ENCODE data around the gene TNNI2.

TNNI2 gene

GRCh38 chr11:1834779-1835670, 3.8 kb upstream of the TNNI2 start, which contains the start of gene SYT8:
TSS of gene SYT8 (plus strand) at chr11:1834990. CDS start at chr11:1835106, 116 bp downstream.
- no peak for DNase-seq

DNA sequence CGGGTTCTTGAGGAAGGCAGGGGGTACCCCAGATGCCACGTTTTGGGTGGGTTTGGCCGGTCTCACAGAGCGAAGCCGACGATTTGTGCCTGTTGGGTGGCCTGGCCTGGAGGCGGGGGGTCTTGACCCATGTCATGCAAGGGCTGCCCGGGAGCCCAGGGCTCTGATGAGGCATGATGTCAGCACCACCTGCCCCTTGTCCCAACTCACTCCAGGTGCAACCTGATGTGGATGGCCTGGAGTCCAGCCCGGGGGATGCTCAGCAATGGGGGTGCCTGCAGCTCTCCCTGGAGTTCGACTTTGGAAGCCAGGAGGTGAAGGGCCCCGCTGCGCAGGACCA, 3.1 kb upstream of the TNNI2 start:
- DNase-seq, result no peak

- no peak for DNase-seq
Observed at GRCh38 chr11:1836011-1836945, 2.5 kb upstream of the TNNI2 start.

- no peak for DNase-seq
Observed at GRCh38 chr11:1837171-1838076, 1.4 kb upstream of the TNNI2 start.

DNA sequence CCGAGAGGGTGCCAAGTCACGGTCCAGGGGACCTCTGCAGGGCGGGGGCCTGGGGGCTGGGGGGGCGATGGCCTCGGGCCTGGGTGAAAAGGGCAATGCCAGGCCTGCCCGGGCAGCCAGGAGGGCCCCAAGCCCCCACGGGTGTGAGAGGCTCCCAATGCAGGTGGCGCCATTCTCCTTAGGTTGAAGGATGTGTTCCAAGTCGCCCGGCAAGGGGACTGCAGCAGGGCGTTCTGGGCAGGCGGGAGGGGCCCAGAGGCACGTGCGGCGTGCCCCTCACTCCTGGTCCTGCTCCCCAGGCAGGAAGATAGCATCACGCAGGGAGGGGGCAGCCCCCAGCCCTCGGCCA, 730 bp upstream of the TNNI2 start:
- DNase-seq, result no peak

- DNase-seq, result no peak
Observed at GRCh38 chr11:1839204-1839923, 583 bp downstream of the TNNI2 start.

DNA sequence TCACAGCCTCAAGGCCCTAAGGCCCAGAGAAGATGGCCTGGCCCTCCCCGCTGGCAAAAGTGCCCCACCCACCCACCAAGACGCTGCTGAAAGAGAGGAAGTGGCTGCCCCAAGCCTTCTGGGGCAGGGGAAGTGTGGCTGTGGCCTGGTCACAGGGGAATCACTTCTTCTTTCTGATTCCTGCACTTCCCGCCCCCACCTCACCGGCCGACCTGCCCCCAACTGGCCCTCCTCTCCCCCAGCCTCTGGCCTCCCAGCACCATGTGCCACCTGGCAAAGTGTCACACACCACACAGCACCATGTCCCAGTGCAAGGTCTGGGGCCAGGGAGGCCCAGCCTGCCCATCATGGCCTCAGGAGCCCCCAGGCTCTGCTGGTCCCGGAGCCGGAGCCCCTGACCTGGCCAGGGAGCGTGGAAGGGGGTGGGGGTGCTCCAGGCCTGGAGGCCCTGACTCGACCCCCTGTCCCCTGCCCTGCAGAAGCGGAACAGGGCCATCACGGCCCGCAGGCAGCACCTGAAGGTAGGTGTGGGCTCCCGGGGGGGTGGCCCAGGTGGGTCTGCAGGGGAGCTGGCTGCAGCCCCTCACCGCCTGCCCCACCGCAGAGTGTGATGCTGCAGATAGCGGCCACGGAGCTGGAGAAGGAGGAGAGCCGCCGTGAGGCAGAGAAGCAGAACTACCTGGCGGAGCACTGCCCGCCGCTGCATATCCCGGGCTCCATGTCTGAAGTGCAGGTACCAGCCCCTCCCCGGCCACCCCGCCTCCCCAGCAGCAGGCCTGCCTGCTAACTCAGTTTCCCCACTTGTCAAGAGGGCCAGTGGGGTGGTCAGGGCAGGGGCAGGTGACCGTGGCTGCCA, 1.4 kb downstream of the TNNI2 start:
- DNase-seq, result no peak

DNA sequence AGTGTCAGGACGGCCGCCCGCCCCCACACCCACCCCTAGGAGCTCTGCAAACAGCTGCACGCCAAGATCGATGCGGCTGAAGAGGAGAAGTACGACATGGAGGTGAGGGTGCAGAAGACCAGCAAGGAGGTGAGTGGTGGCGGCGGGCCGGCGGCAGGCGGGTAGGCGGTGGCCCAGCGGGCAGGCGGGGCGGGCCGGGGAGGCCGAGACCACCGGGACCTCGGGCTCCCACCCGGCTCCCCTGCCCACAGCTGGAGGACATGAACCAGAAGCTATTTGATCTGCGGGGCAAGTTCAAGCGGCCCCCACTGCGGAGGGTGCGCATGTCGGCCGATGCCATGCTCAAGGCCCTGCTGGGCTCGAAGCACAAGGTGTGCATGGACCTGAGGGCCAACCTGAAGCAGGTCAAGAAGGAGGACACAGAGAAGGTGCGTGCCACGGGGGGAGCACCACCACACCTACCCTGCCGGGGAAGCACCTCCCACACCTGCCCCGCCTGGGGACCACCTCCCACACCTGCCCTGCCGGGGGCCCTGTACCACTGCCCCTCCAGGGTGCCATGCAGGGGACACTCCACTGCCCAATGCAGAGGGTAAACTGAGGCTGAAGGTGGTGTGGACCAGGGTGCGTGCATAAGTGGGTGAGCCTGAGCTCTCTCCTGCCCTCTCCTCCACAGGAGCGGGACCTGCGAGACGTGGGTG, 2.1 kb downstream of the TNNI2 start:
- no peak for DNase-seq

DNA sequence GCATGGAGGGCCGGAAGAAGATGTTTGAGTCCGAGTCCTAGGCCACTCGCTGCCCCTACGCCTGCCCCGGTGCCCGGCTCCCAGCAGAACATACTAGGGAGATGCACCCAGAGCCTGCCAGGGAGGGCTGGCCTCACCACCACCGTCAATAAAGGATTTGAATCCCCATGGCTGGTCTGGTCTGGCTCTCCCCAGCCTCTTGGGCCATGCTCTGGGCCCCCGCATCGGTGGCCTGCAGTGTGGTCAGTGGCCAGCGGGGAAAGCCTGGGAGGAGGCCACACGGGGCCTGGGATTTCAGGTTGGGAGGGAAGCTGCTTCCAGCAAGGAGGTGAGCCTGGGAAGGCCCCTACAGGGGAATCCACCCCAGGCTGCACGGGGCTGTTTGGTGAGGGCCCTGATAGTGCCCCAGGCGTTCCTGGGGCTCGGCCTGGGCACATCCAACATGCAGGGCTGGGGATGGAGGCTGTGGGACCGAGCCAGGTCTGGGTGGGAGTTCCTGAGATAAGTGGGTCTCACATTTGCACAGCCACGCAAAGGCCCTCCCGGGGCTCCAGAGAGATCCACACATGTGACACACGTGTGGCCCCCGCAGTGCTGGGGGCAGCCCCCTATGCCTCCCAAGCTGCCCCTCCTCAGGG, 2.8 kb downstream of the TNNI2 start:
- DNase-seq, result no peak

- no peak for DNase-seq
Observed at GRCh38 chr11:1842149-1843097, 3.6 kb downstream of the TNNI2 start.

DNA sequence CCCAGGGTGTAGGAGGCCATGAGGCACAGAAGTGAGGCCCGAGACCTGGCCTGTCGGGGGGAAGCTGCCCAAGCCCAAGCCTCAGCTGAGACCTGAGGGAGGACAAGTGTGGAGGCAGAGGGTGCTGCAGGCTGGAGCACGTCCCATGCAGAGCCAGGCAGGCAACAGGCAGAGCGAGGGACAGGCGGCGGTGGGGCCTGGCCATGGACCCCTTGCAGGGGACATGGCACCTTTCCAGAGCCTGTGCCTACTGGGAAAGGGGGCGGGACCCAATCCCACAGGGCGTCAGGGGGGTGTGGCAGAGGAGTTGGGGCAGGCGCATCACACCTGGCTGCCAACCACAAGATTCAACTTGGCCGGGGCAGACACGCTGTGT, 4.3 kb downstream of the TNNI2 start:
- no peak for DNase-seq

DNA sequence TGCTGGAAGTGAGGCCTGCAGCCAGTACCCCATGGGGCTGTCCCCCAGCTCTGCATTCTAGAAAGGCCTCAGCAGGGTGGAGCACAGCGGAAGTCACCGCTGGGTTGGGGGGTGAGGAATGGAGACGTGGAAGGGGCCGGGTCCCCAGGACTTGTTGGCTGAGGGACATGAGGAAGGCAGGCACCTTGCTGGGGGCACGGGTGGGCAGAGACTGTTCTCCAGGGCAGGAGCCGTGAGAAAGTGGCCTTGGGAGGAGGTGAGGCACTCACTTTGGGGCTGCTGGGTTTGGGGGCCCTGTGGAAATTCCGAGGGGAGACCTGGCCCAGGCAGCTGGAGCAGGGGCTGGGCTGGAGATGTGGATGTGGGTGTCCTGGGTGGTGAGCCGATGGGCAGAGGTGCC, 5.0 kb downstream of the TNNI2 start:
- no peak for DNase-seq

GRCh38 chr11:1844221-1845094, 5.7 kb downstream of the TNNI2 start:
- DNase-seq, result no peak

DNA sequence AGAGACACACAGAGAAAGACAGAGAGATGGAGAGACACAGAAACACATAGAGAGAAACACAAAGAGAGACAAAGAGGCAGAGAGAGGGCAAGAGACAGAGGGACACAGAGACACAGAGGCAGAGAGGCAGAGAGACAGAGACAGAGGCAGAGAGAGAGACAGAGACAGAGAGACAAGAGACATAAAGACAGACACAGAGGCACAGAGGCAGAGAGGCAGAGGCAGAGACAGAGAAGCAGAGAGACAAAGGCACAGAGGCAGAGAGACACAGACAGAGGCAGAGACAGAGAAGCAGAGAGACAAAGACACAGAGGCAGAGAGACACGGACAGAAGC, 6.3 kb downstream of the TNNI2 start:
- no peak for DNase-seq

- no peak for DNase-seq
Observed at GRCh38 chr11:1845561-1846452, 7.0 kb downstream of the TNNI2 start.

GRCh38 chr11:1846453-1846932, 7.7 kb downstream of the TNNI2 start:
- DNase-seq, result no peak
